GM12878 (cell line): ENCODE results near the gene ENPP6. TPM values are rescaled to one million over a fixed set of nuclear protein-coding genes. Genes with fewer than 3 reads are reported as not detected.

Experiments used
- ATAC-seq: fragments of 200-7000 bp; cut with Tn5 transposase; 3 replicates; pipeline ENCODE4 v1.9.1; 2020; ENCODE audit warnings: mild to moderate bottlenecking, moderate library complexity
- BruUV-seq: library from RNA; stranded (reverse); fragments of 400-500 nt; replicated peaks from 2 replicates; lab custom pipeline; 2021; lab: Mats Ljungman, UMichigan
- CTCF ChIA-PET: fragments of 300-600 bp; sonication (Branson Sonifier 250); formaldehyde crosslinking; extraction: SDS; loops from one replicate; lab custom pipeline; 2021; ENCODE audit warnings: inconsistent platforms; lab: Yijun Ruan, JAX
- POLR2A ChIA-PET: fragments of 350-600 bp; formaldehyde crosslinking; extraction: SDS; loops from one replicate; lab custom pipeline; 2021; ENCODE audit warnings: inconsistent platforms; lab: Charles Lee
- RAD21 ChIA-PET: fragments of 300-600 bp; sonication (Branson Sonifier 250); formaldehyde crosslinking; loops from one replicate; lab custom pipeline; 2023; ENCODE audit warnings: antibody characterized with exemption; ENCODE audit not compliant: unreplicated experiment; lab: Charles Lee
- SMC1A ChIA-PET: fragments of 300-600 bp; sonication (Branson Sonifier 250); formaldehyde crosslinking; loops from one replicate; lab custom pipeline; 2023; ENCODE audit not compliant: unreplicated experiment, uncharacterized antibody; lab: Charles Lee
- DNase-seq: peaks from one replicate; pipeline ENCODE4 v3.0.0-alpha.2; 2011; ENCODE audit warnings: low read depth, low spot score
- FAIRE-seq: peaks from 3 replicates; lab custom pipeline; 2011; peaks lifted over from hg19 to GRCh38; lab: Jason Lieb, UNC
- H2AFZ ChIP-seq: 2 replicates; pipeline ENCODE4 v1.6.0; 2011; ENCODE audit warnings: low read depth, low read length, control low read depth; ENCODE audit not compliant: control insufficient read depth
- H3K27ac ChIP-seq: 2 replicates; pipeline ENCODE4 v1.5.1; 2011; ENCODE audit warnings: control low read depth; ENCODE audit not compliant: control insufficient read depth, insufficient read depth
- H3K27me3 ChIP-seq, 2 experiments: replicated peaks in 1 of 2; 2 replicates each; pipeline versions ENCODE4 v1.6.0 to v1.6.1; 2011; ENCODE audit warnings: low read length in 1 of 2; ENCODE audit not compliant: control insufficient read depth in 2 of 2, insufficient read depth in 2 of 2
- H3K36me3 ChIP-seq, 2 experiments: 2 replicates each; pipeline ENCODE4 v1.5.1; 2011; ENCODE audit warnings: low read length in 1 of 2; ENCODE audit not compliant: control insufficient read depth in 2 of 2, insufficient read depth in 2 of 2
- H3K4me1 ChIP-seq: 2 replicates; pipeline ENCODE4 v1.6.1; 2011; ENCODE audit warnings: mild to moderate bottlenecking, low read length, moderate library complexity, mixed read lengths; ENCODE audit not compliant: control insufficient read depth, insufficient read depth
- H3K4me2 ChIP-seq: 2 replicates; pipeline ENCODE4 v1.6.0; 2011; ENCODE audit warnings: control low read depth; ENCODE audit not compliant: control insufficient read depth, insufficient read depth
- H3K4me3 ChIP-seq: fragments of 200-600 bp; sonication (generic); 2 replicates; pipeline ENCODE4 v1.5.1; 2016
- H3K79me2 ChIP-seq: 2 replicates; pipeline ENCODE4 v1.6.0; 2011; ENCODE audit warnings: low read length; ENCODE audit not compliant: control insufficient read depth, insufficient read depth
- H3K9ac ChIP-seq: 2 replicates; pipeline ENCODE4 v1.8.0; 2011; ENCODE audit warnings: low read length, control low read depth, mixed read lengths; ENCODE audit not compliant: control insufficient read depth, insufficient read depth
- H3K9me3 ChIP-seq: replicated peaks from 3 replicates; pipeline ENCODE4 v1.5.1; 2011; ENCODE audit warnings: mild to moderate bottlenecking, low read length; ENCODE audit not compliant: control insufficient read depth, insufficient read depth
- H4K20me1 ChIP-seq: 2 replicates; pipeline ENCODE4 v1.6.0; 2011; ENCODE audit not compliant: control insufficient read depth, insufficient read depth
- CBX5 ChIP-seq: sonication (generic); IDR thresholded peaks from 2 replicates; pipeline ENCODE4 v1.6.1; 2016; ENCODE audit warnings: low read depth, moderate library complexity, mild to moderate bottlenecking, inconsistent platforms
- CHD2 ChIP-seq: IDR thresholded peaks from 2 replicates; pipeline ENCODE4 v1.6.1; 2011; ENCODE audit warnings: low read depth, low read length, improper control_type of control experiment, borderline replicate concordance
- CREM ChIP-seq: IDR thresholded peaks from 2 replicates; pipeline ENCODE4 v1.6.1; 2014; ENCODE audit warnings: antibody characterized with exemption, low read depth
- FOS ChIP-seq: IDR thresholded peaks from 3 replicates; pipeline ENCODE4 v1.6.1; 2011; ENCODE audit warnings: borderline replicate concordance; ENCODE audit not compliant: insufficient read length; ENCODE audit errors: extremely low read depth
- FOXM1 ChIP-seq: IDR thresholded peaks from 2 replicates; pipeline ENCODE4 v1.6.1; 2012; ENCODE audit warnings: low read depth, mild to moderate bottlenecking, inconsistent platforms, low read length, moderate library complexity
- GATAD2B ChIP-seq: fragments of 450-650 bp; conservative IDR thresholded peaks from 2 replicates; pipeline ENCODE4 v1.6.1; 2017; ENCODE audit warnings: low read depth, mild to moderate bottlenecking, moderate library complexity
- HDGF ChIP-seq: fragments of 450-650 bp; IDR thresholded peaks from 2 replicates; pipeline ENCODE4 v1.6.1; 2016; ENCODE audit warnings: antibody characterized with exemption
- KAT2A ChIP-seq: conservative IDR thresholded peaks from 2 replicates; pipeline ENCODE4 v1.6.1; 2011; ENCODE audit warnings: low read depth, low read length; ENCODE audit not compliant: control insufficient read depth
- LARP7 ChIP-seq: fragments of 450-650 bp; IDR thresholded peaks from 2 replicates; pipeline ENCODE4 v1.6.1; 2017; ENCODE audit warnings: mild to moderate bottlenecking
- MXI1 ChIP-seq: fragments of 150-350 bp; IDR thresholded peaks from 2 replicates; pipeline ENCODE4 v1.6.1; 2011; ENCODE audit warnings: low read depth, mild to moderate bottlenecking, inconsistent platforms, low read length, improper control_type of control experiment
- MYB ChIP-seq: fragments of 150-350 bp; IDR thresholded peaks from 2 replicates; pipeline ENCODE4 v1.6.1; 2014; ENCODE audit warnings: mild to moderate bottlenecking, low read depth, low read length, borderline replicate concordance
- NFIC ChIP-seq: IDR thresholded peaks from 2 replicates; pipeline ENCODE4 v1.6.1; 2012; ENCODE audit warnings: low read depth, mild to moderate bottlenecking, inconsistent platforms, low read length, moderate library complexity
- PAX8 ChIP-seq: fragments of 450-650 bp; IDR thresholded peaks from 2 replicates; pipeline ENCODE4 v1.6.1; 2017; ENCODE audit warnings: mild to moderate bottlenecking, moderate library complexity
- POLR2AphosphoS2 ChIP-seq: IDR thresholded peaks from 2 replicates; pipeline ENCODE4 v1.6.1; 2011; ENCODE audit warnings: low read depth, mild to moderate bottlenecking, low read length, improper control_type of control experiment, moderate library complexity
- RAD51 ChIP-seq: fragments of 450-650 bp; IDR thresholded peaks from 2 replicates; pipeline ENCODE4 v1.6.1; 2016; ENCODE audit warnings: moderate library complexity, mild to moderate bottlenecking, inconsistent platforms
- RBBP5 ChIP-seq: fragments of 200-600 bp; sonication (generic); conservative IDR thresholded peaks from 2 replicates; pipeline ENCODE4 v1.6.1; 2016
- SIN3A ChIP-seq: IDR thresholded peaks from 2 replicates; pipeline ENCODE4 v1.6.1; 2012; ENCODE audit warnings: low read depth, low read length, improper control_type of control experiment
- ZBED1 ChIP-seq: IDR thresholded peaks from 2 replicates; pipeline ENCODE4 v1.6.1; 2016; ENCODE audit warnings: borderline replicate concordance
- WGBS: methylation state at CpG from one replicate; pipeline ENCODE4 v1.1.6; 2016; ENCODE audit warnings: low lambda C conversion rate; ENCODE audit not compliant: insufficient replicate concordance, insufficient coverage; ENCODE audit errors: missing lambda C conversion rate; 5-methylcytosine and 5-hydroxymethylcytosine counted together
- in situ Hi-C: fragments of 300-500 bp; cut with MboI; formaldehyde crosslinking; loops from 9 replicates; pipeline ENCODE4 v1.14.3; 2018; ENCODE audit warnings: mixed read lengths
- intact Hi-C: fragments of 100-400 bp; cut with micrococcal nuclease; formaldehyde crosslinking; loops from one replicate; pipeline ENCODE4 v1.14.2; 2022; ENCODE audit not compliant: unreplicated experiment
- polyA plus RNA-seq, 11 experiments: library from polyadenylated mRNA; depleted of rRNA in 4 of 11; unstranded in 6 of 11; stranded (reverse) in 5 of 11; fragments of >200 nt; fragmentation: Nextera tagmentation in 4 of 11; fragmentation: Illumina TruSeq in 1 of 11; extraction: Ambion mirVana in 4 of 11; extraction: Trizol in 1 of 11; gene quantifications; 1 replicate in 1 of 11; 2 replicates in 10 of 11; pipeline versions ENCODE4 v1.2.1 to v1.2.3, GENCODE V29; 2011 to 2016; ENCODE audit warnings: inconsistent platforms in 2 of 11, missing spikeins in 2 of 11, low read depth in 1 of 11
- total RNA-seq, 4 experiments: library from RNA; depleted of rRNA in 3 of 4; stranded (reverse); fragments of >200 nt in 3 of 4; fragmentation: Illumina TruSeq in 1 of 4; extraction: Trizol in 1 of 4; gene quantifications; 2 replicates each; pipeline versions ENCODE4 v1.2.1 to v1.2.3, GENCODE V29; 2013 to 2021
- TF ChIP-seq, protein P1 (sequence below): IDR thresholded peaks from 2 replicates; pipeline ENCODE4 v1.6.1; 2011; ENCODE audit warnings: borderline replicate concordance, low read depth, mild to moderate bottlenecking, moderate library complexity, mixed read lengths, low read length; ENCODE audit not compliant: insufficient read depth; ENCODE audit errors: extremely low read length

Gene ENPP6
- total and polyA plus RNA-seq, 10 of the 15 experiments (the other 5 are each of a cell fraction or from before 2014, with no cell fraction given), result 0.04 to 1.0 (median 0.44) TPM; not detected in 1

DNA sequence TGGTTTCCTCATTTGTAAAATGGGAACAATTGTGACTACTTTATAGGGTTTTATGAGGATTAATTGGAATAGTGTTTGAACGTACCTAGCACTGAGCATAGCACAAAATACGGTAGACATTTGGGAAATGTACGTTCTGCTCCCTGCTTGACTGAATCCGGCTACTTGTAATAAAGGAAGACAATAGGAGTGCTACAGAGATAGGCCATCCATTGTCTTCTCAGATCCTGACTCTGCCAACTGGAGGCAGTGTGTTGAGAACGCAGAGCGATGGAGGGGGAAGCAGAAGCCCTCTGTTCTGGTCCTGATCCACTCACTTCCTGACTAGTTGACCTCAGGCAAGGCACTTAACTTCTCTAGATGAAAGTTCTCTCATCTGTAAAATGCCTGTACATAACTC is 26.4 kb downstream of the ENPP6 start:
- no peaks in the 10 kb centered on the region for H3K9me3 ChIP-seq
- intact Hi-C loops, result no loop called here
- H2AFZ ChIP-seq, result no peak overlapping the region
- POLR2A ChIA-PET, result no interaction called here
- TF ChIP-seq ZBED1, result no peak
- no peak for TF ChIP-seq MXI1
- TF ChIP-seq GATAD2B, result no peak
- no peak for TF ChIP-seq LARP7
- no peak for TF ChIP-seq CHD2
- TF ChIP-seq FOS, result no peak
- no peak for TF ChIP-seq POLR2AphosphoS2
- TF ChIP-seq KAT2A, result no peak
- no peak for TF ChIP-seq RBBP5
- TF ChIP-seq NFIC, result no peak
- no peak for TF ChIP-seq SIN3A
- TF ChIP-seq MYB, result no peak
- no peak for TF ChIP-seq PAX8
- no peak for TF ChIP-seq FOXM1
- TF ChIP-seq CBX5, result no peak
- TF ChIP-seq HDGF, result no peak
- TF ChIP-seq, protein P1, sequence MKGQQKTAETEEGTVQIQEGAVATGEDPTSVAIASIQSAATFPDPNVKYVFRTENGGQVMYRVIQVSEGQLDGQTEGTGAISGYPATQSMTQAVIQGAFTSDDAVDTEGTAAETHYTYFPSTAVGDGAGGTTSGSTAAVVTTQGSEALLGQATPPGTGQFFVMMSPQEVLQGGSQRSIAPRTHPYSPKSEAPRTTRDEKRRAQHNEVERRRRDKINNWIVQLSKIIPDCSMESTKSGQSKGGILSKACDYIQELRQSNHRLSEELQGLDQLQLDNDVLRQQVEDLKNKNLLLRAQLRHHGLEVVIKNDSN, result no peak
- no peak for TF ChIP-seq RAD51
- TF ChIP-seq CREM, result no peak
- TF ChIP-seq, all 136 proteins: peak for 0
- FAIRE-seq (no peak), ATAC-seq (no peak), DNase-seq (no peak)
- SMC1A ChIA-PET, result no interaction called here
- no peak overlapping the region for H3K27ac ChIP-seq
- 42% methylated on average over 6 of the region's 6 CpGs for WGBS
- no peak overlapping the region for H3K4me2 ChIP-seq
- RAD21 ChIA-PET, result no interaction called here
- H3K27me3 ChIP-seq, result no peaks in the 10 kb centered on the region
- no peaks in the 10 kb centered on the region for H3K4me1 ChIP-seq
- no TSS peak for BruUV-seq
- no peak overlapping the region for H3K9ac ChIP-seq
- no peak overlapping the region for H3K4me3 ChIP-seq
- no peaks in the 10 kb centered on the region for H4K20me1 ChIP-seq
- H3K36me3 ChIP-seq, result no peaks in the 10 kb centered on the region
- H3K79me2 ChIP-seq, result no peaks in the 10 kb centered on the region
- CTCF ChIA-PET, result no interaction called here
- in situ Hi-C loops, result no loop called here
